HEK293 (cell line): Measurements from ENCODE around the gene IGF1R.

Experiments
- CTCF ChIA-PET: fragments of 350-600 bp; formaldehyde crosslinking; extraction: SDS; loops from one replicate; lab custom pipeline; 2021; ENCODE audit warnings: antibody characterized with exemption; lab: Yijun Ruan, JAX
- POLR2A ChIA-PET: fragments of 300-600 bp; formaldehyde crosslinking; extraction: SDS; loops from one replicate; lab custom pipeline; 2020; ENCODE audit warnings: antibody characterized with exemption, inconsistent platforms; lab: Yijun Ruan, JAX
- H3K27ac ChIP-seq: fragments of 200-500 bp; sonication (Bioruptor generic); 2 replicates; pipeline ENCODE4 v1.5.1; 2014; ENCODE audit warnings: low read depth, low read length, control low read depth, inconsistent platforms; ENCODE audit errors: extremely low read depth
- H3K36me3 ChIP-seq, 2 experiments: fragments of 200-500 bp in 1 of 2; sonication (Bioruptor generic) in 1 of 2; 1 replicate in 1 of 2; 2 replicates in 1 of 2; pipeline ENCODE4 v1.5.1; 2014 to 2017; ENCODE audit warnings: inconsistent platforms in 2 of 2, low read length in 2 of 2; ENCODE audit not compliant: control insufficient read depth in 2 of 2, insufficient read depth in 1 of 2
- H3K4me1 ChIP-seq: fragments of 200-500 bp; sonication (Bioruptor generic); 2 replicates; pipeline ENCODE4 v1.5.1; 2014; ENCODE audit warnings: mild to moderate bottlenecking, low read length, inconsistent platforms; ENCODE audit not compliant: control insufficient read depth, insufficient read depth
- H3K4me3 ChIP-seq: 2 replicates; pipeline ENCODE4 v1.5.1; 2011; ENCODE audit warnings: low read depth, mild to moderate bottlenecking, control low read depth, low read length, moderate library complexity
- H3K9me3 ChIP-seq: fragments of 200-500 bp; sonication (Bioruptor generic); 2 replicates; pipeline ENCODE4 v1.5.1; 2014; ENCODE audit warnings: low read depth, low read length, inconsistent platforms; ENCODE audit not compliant: control insufficient read depth, insufficient read depth
- GFI1B ChIP-seq: fragments of 450-650 bp; formaldehyde crosslinking; IDR thresholded peaks from 2 replicates; pipeline ENCODE4 v1.5.1; 2016; ENCODE audit warnings: missing biosample characterization, missing genetic modification characterization
- MZF1 ChIP-seq: fragments of 450-650 bp; formaldehyde crosslinking; IDR thresholded peaks from 2 replicates; pipeline ENCODE4 v1.5.1; 2017; ENCODE audit warnings: missing biosample characterization, missing genetic modification characterization, borderline replicate concordance
- OSR2 ChIP-seq: fragments of 450-650 bp; formaldehyde crosslinking; IDR thresholded peaks from 2 replicates; pipeline ENCODE4 v1.5.1; 2016; ENCODE audit warnings: missing biosample characterization, missing genetic modification characterization
- PRDM2 ChIP-seq: fragments of 450-650 bp; formaldehyde crosslinking; IDR thresholded peaks from 2 replicates; pipeline ENCODE4 v1.5.1; 2016; ENCODE audit warnings: missing biosample characterization, missing genetic modification characterization, borderline replicate concordance
- SCRT2 ChIP-seq: fragments of 450-650 bp; formaldehyde crosslinking; IDR thresholded peaks from 2 replicates; pipeline ENCODE4 v1.5.1; 2016; ENCODE audit warnings: missing biosample characterization, missing genetic modification characterization
- ZBTB48 ChIP-seq: fragments of 450-650 bp; formaldehyde crosslinking; IDR thresholded peaks from 2 replicates; pipeline ENCODE4 v1.5.1; 2016; ENCODE audit warnings: missing biosample characterization, missing genetic modification characterization
- ZNF175 ChIP-seq: fragments of 450-650 bp; formaldehyde crosslinking; IDR thresholded peaks from 2 replicates; pipeline ENCODE4 v1.5.1; 2016; ENCODE audit warnings: missing biosample characterization, missing genetic modification characterization
- ZNF2 ChIP-seq: fragments of 450-650 bp; formaldehyde crosslinking; IDR thresholded peaks from 2 replicates; pipeline ENCODE4 v1.5.1; 2016; ENCODE audit warnings: missing biosample characterization, missing genetic modification characterization
- ZNF211 ChIP-seq: fragments of 450-650 bp; formaldehyde crosslinking; IDR thresholded peaks from 2 replicates; pipeline ENCODE4 v1.5.1; 2016; ENCODE audit warnings: low read depth, missing biosample characterization, missing genetic modification characterization
- ZNF302 ChIP-seq: fragments of 450-650 bp; formaldehyde crosslinking; IDR thresholded peaks from 2 replicates; pipeline ENCODE4 v1.5.1; 2016; ENCODE audit warnings: missing biosample characterization, missing genetic modification characterization, low read depth
- ZNF433 ChIP-seq: fragments of 450-650 bp; formaldehyde crosslinking; IDR thresholded peaks from 2 replicates; pipeline ENCODE4 v1.5.1; 2016; ENCODE audit warnings: missing biosample characterization, missing genetic modification characterization, low read depth
- ZNF449 ChIP-seq: fragments of 450-650 bp; formaldehyde crosslinking; IDR thresholded peaks from 2 replicates; pipeline ENCODE4 v1.5.1; 2017; ENCODE audit warnings: missing biosample characterization, mild to moderate bottlenecking, missing genetic modification characterization, moderate library complexity
- ZNF48 ChIP-seq: fragments of 450-650 bp; formaldehyde crosslinking; IDR thresholded peaks from 2 replicates; pipeline ENCODE4 v1.5.1; 2016; ENCODE audit warnings: missing biosample characterization, missing genetic modification characterization
- ZNF488 ChIP-seq: fragments of 450-650 bp; formaldehyde crosslinking; IDR thresholded peaks from 2 replicates; pipeline ENCODE4 v1.5.1; 2016; ENCODE audit warnings: missing biosample characterization, missing genetic modification characterization
- ZNF529 ChIP-seq: fragments of 450-650 bp; formaldehyde crosslinking; IDR thresholded peaks from 2 replicates; pipeline ENCODE4 v1.5.1; 2017; ENCODE audit warnings: missing genetic modification characterization, missing biosample characterization; ENCODE audit not compliant: insufficient replicate concordance
- ZNF623 ChIP-seq: fragments of 450-650 bp; formaldehyde crosslinking; IDR thresholded peaks from 2 replicates; pipeline ENCODE4 v1.5.1; 2016; ENCODE audit warnings: missing biosample characterization, missing genetic modification characterization
- ZNF670 ChIP-seq: fragments of 450-650 bp; formaldehyde crosslinking; IDR thresholded peaks from 2 replicates; pipeline ENCODE4 v1.5.1; 2016; ENCODE audit warnings: missing biosample characterization, missing genetic modification characterization, low read depth
- ZNF768 ChIP-seq: fragments of 450-650 bp; formaldehyde crosslinking; IDR thresholded peaks from 2 replicates; pipeline ENCODE4 v1.5.1; 2018; ENCODE audit warnings: missing biosample characterization, mild to moderate bottlenecking, missing genetic modification characterization
- ZSCAN18 ChIP-seq: fragments of 450-650 bp; formaldehyde crosslinking; IDR thresholded peaks from 2 replicates; pipeline ENCODE4 v1.5.1; 2016; ENCODE audit warnings: missing biosample characterization, missing genetic modification characterization
- TF ChIP-seq, protein P1 (sequence below): fragments of 450-650 bp; IDR thresholded peaks from 2 replicates; pipeline ENCODE4 v1.5.1; 2018; ENCODE audit warnings: missing biosample characterization, missing genetic modification characterization
- TF ChIP-seq, protein P2 (sequence below): fragments of 450-650 bp; formaldehyde crosslinking; IDR thresholded peaks from 2 replicates; pipeline ENCODE4 v1.5.1; 2016; ENCODE audit warnings: missing biosample characterization, missing genetic modification characterization

The IGF1R gene

GRCh38 chr15:98927022-98927421, 278.7 kb downstream of the IGF1R start:
- H3K9me3 ChIP-seq, result no peaks in the 10 kb centered on the region
- ChIA-PET POLR2A (no interaction called here), CTCF (interaction anchor here (1.0 to 1.5 kb wide), 2 partner anchors 148 to 272 kb away, joined by 3 to 5 read pairs; no protein-coding TSS in a partner anchor)
- TF ChIP-seq ZNF302 (tag by site-specific recombination), result no peak
- TF ChIP-seq, protein P1, sequence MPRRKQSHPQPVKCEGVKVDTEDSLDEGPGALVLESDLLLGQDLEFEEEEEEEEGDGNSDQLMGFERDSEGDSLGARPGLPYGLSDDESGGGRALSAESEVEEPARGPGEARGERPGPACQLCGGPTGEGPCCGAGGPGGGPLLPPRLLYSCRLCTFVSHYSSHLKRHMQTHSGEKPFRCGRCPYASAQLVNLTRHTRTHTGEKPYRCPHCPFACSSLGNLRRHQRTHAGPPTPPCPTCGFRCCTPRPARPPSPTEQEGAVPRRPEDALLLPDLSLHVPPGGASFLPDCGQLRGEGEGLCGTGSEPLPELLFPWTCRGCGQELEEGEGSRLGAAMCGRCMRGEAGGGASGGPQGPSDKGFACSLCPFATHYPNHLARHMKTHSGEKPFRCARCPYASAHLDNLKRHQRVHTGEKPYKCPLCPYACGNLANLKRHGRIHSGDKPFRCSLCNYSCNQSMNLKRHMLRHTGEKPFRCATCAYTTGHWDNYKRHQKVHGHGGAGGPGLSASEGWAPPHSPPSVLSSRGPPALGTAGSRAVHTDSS (tag by site-specific recombination), result no peak
- TF ChIP-seq ZNF2 (tag by site-specific recombination), result no peak
- TF ChIP-seq GFI1B, result no peak
- no peak for TF ChIP-seq ZNF449
- TF ChIP-seq PRDM2 (tag by site-specific recombination), result no peak
- H3K36me3 ChIP-seq, result peaks cover 23 to 89% of the 10 kb centered on the region in 2 experiments
- no peak overlapping the region for H3K4me3 ChIP-seq
- no peak overlapping the region for H3K27ac ChIP-seq
- no peaks in the 10 kb centered on the region for H3K4me1 ChIP-seq

DNA sequence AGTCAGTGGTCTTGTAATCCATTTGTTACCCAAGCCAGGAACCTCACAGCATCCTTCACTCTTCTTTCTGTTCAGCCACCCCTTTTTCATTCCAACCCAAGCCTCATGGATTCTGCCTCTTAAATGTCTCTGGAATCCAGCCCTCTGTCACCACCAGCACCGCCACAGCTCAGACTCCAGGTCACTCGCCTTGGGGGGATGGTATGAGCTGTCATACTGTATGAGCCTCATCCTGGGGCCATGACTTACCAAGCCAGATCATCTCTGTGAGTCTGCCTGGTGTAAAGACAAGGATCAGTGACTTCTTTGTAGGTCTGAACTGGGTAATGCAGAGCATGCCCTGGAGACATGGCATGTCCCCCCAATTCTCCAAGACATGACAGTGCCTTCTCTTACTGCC, 279.7 kb downstream of the IGF1R start:
- Histone ChIP-seq H3K4me3 (no peak overlapping the region), H3K4me1 (no peaks in the 10 kb centered on the region), H3K9me3 (no peaks in the 10 kb centered on the region), H3K27ac (no peak overlapping the region), H3K36me3 (peaks cover 23 to 89% of the 10 kb centered on the region in 2 experiments)
- POLR2A ChIA-PET, result no interaction called here
- CTCF ChIA-PET, result interaction anchor here (0.6 to 0.8 kb wide), 2 partner anchors 23 to 130 kb away, joined by 3 read pairs; no protein-coding TSS in a partner anchor
- TF ChIP-seq MZF1, result no peak
- TF ChIP-seq ZNF768 (tag by site-specific recombination), result no peak
- TF ChIP-seq SCRT2 (tag by site-specific recombination), result no peak
- TF ChIP-seq ZNF488 (tag by site-specific recombination), result no peak
- TF ChIP-seq ZNF670 (tag by site-specific recombination), result no peak
- TF ChIP-seq, protein P2, sequence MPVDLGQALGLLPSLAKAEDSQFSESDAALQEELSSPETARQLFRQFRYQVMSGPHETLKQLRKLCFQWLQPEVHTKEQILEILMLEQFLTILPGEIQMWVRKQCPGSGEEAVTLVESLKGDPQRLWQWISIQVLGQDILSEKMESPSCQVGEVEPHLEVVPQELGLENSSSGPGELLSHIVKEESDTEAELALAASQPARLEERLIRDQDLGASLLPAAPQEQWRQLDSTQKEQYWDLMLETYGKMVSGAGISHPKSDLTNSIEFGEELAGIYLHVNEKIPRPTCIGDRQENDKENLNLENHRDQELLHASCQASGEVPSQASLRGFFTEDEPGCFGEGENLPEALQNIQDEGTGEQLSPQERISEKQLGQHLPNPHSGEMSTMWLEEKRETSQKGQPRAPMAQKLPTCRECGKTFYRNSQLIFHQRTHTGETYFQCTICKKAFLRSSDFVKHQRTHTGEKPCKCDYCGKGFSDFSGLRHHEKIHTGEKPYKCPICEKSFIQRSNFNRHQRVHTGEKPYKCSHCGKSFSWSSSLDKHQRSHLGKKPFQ (tag by site-specific recombination), result no peak
- TF ChIP-seq OSR2, result no peak
- no peak for TF ChIP-seq ZNF433 (tag by site-specific recombination)
- no peak for TF ChIP-seq ZNF623 (tag by site-specific recombination)
- no peak for TF ChIP-seq ZNF48 (tag by site-specific recombination)
- TF ChIP-seq ZSCAN18 (tag by site-specific recombination), result no peak
- TF ChIP-seq ZBTB48 (tag by site-specific recombination), result no peak
- TF ChIP-seq ZNF529 (tag by site-specific recombination), result no peak
- no peak for TF ChIP-seq ZNF211 (tag by site-specific recombination)
- TF ChIP-seq ZNF175 (tag by site-specific recombination), result no peak
